ENCODE measurements around the gene ANK3. TPM values are rescaled to one million over a fixed set of nuclear protein-coding genes. Genes with fewer than 3 reads are reported as not detected.

The ANK3 gene
- total RNA-seq, 1 donor from 2014 or later = 4.0 TPM

DNA sequence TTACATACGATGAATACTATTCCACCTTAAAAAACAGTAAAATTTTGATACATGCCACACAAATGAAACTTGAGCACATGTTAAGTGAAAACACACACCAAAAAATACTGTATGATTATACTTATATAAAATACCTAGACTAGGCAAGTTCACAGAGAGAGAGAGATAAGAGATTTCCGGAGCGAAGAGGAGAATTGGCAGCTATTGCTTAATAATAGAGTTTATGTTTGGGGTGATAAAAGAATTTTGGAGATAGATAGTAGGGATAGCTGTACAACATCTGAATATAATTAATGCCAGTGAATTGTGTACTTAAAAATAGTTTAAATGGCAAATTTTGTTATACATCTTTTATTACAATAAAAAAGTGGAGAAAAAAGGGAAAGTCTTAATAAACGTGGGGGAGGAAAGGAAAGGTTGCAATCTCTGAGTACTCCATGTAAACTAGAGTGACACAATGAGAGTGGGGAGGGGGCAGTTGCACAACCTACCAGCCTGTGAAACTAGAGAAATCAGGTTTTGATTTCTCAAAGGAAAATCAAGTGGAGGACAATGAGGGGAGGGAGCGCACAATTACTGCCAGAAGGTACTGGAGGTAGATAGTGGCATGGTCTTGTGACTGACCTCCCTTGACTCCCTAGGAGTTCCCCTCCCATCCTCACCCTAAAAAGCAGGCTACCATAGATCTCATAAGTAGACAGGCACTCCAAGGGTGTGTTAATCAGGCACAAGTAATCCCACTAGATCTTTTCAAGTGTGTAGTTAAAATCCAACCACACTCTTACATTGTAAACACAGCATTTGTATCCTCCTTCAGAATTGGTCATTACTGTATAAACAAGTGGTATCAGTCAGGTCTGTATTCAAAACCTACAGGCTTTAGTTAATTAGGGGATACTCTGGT is 31.6 kb upstream of the ANK3 start:
- POLR2A ChIA-PET = no interaction called here
- no peak for ATAC-seq (ENCODE audit: low read depth)
- Mint-ChIP-seq H3K4me3 (no peak overlapping the region), H3K27me3 (no peaks in the 10 kb centered on the region), H3K9me3 (no peaks in the 10 kb centered on the region), H3K27ac (no peak overlapping the region), H3K4me1 (peaks cover 5% of the 10 kb centered on the region), H3K36me3 (ENCODE audit: low read depth) (no peaks in the 10 kb centered on the region)
- DNase-seq = no peak
- CTCF ChIA-PET = no interaction called here
- intact Hi-C loops (cut with micrococcal nuclease) = no loop called here
- TF ChIP-seq, protein P1, sequence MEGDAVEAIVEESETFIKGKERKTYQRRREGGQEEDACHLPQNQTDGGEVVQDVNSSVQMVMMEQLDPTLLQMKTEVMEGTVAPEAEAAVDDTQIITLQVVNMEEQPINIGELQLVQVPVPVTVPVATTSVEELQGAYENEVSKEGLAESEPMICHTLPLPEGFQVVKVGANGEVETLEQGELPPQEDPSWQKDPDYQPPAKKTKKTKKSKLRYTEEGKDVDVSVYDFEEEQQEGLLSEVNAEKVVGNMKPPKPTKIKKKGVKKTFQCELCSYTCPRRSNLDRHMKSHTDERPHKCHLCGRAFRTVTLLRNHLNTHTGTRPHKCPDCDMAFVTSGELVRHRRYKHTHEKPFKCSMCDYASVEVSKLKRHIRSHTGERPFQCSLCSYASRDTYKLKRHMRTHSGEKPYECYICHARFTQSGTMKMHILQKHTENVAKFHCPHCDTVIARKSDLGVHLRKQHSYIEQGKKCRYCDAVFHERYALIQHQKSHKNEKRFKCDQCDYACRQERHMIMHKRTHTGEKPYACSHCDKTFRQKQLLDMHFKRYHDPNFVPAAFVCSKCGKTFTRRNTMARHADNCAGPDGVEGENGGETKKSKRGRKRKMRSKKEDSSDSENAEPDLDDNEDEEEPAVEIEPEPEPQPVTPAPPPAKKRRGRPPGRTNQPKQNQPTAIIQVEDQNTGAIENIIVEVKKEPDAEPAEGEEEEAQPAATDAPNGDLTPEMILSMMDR (IDR thresholded peaks at IDR 0.05) = no peak

DNA sequence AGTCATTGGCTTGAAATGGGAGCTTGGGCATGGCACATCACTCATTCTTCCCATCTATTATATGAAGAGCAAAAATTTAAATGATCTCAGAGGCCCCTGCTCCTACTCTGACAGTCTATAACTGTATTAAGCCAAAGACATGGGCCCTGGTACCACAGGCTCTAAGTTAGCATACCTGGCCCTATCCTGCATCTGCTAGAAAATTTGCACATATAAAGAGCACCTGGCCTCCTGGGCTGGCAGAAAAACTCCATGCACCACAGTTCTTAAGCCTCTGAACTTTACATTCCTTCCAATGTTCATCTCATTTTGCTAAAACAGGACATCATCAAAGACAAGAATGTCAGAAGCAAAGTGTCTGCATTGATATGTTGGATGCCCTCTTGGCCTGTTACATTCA is 29.6 kb upstream of the ANK3 start:
- no peak for ATAC-seq (ENCODE audit: low read depth)
- H3K4me1 Mint-ChIP-seq = no peaks in the 10 kb centered on the region
- H3K4me3 Mint-ChIP-seq = no peak overlapping the region
- intact Hi-C loops (cut with micrococcal nuclease) = no loop called here
- DNase-seq = no peak
- no peaks in the 10 kb centered on the region for H3K27me3 Mint-ChIP-seq
- TF ChIP-seq, protein P1 (IDR thresholded peaks at IDR 0.05) = no peak
- CTCF ChIA-PET = no interaction called here
- POLR2A ChIA-PET = no interaction called here
- H3K36me3 Mint-ChIP-seq (ENCODE audit: low read depth) = no peaks in the 10 kb centered on the region
- no peaks in the 10 kb centered on the region for H3K9me3 Mint-ChIP-seq
- H3K27ac Mint-ChIP-seq = no peak overlapping the region

DNA sequence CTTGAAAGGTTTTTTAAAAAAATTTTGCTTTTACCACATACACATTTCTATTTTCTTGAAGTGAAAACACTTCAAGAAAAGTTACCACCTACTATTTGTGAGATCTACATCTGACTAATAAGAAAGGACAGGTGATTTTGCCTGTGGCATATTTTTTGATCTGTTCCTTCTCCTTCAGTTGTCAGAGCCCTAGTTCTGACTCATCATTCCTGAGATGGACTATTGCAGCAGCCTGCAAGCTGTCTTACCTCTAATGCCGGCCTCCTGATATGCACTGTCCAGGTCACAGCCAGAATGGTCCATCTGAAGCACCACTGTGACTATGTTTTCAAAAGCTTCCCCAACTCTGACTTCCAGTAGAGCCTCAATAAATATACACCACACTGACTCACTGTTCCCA is 28.2 kb upstream of the ANK3 start:
- H3K36me3 Mint-ChIP-seq (ENCODE audit: low read depth) = no peaks in the 10 kb centered on the region
- DNase-seq (no peak), ATAC-seq (ENCODE audit: low read depth) (no peak)
- H3K4me1 Mint-ChIP-seq = no peaks in the 10 kb centered on the region
- intact Hi-C loops (cut with micrococcal nuclease) = no loop called here
- H3K4me3 Mint-ChIP-seq = no peak overlapping the region
- H3K9me3 Mint-ChIP-seq = no peaks in the 10 kb centered on the region
- no peak overlapping the region for H3K27ac Mint-ChIP-seq
- TF ChIP-seq, protein P1 (IDR thresholded peaks at IDR 0.05) = no peak
- H3K27me3 Mint-ChIP-seq = no peaks in the 10 kb centered on the region
- ChIA-PET CTCF (no interaction called here), POLR2A (no interaction called here)

DNA sequence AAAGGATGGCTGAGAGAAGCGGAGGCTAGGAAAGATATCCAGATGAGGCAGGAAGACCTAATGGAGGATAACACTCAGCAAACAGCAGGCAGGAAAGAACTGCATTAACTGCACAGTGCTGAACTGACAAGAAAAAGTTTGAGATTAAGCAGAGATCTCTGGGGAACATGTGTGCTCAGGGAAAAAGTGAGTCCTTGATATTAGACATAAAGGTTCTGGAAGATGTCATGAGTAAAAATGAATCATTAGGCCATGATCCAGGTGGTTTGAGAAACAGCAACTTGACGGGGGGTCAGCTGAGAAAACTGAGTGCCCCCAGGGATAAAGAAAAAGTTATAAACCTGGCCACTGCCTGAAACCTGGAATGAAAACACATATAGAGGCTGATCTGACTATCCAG is 27.3 kb upstream of the ANK3 start:
- Mint-ChIP-seq H3K4me1 (no peaks in the 10 kb centered on the region), H3K27ac (no peak overlapping the region), H3K9me3 (no peaks in the 10 kb centered on the region), H3K4me3 (no peak overlapping the region), H3K27me3 (no peaks in the 10 kb centered on the region), H3K36me3 (ENCODE audit: low read depth) (no peaks in the 10 kb centered on the region)
- intact Hi-C loops (cut with micrococcal nuclease) = no loop called here
- ATAC-seq (ENCODE audit: low read depth) (no peak), DNase-seq (no peak)
- TF ChIP-seq, protein P1 (IDR thresholded peaks at IDR 0.05) = no peak
- ChIA-PET POLR2A (no interaction called here), CTCF (no interaction called here)

DNA sequence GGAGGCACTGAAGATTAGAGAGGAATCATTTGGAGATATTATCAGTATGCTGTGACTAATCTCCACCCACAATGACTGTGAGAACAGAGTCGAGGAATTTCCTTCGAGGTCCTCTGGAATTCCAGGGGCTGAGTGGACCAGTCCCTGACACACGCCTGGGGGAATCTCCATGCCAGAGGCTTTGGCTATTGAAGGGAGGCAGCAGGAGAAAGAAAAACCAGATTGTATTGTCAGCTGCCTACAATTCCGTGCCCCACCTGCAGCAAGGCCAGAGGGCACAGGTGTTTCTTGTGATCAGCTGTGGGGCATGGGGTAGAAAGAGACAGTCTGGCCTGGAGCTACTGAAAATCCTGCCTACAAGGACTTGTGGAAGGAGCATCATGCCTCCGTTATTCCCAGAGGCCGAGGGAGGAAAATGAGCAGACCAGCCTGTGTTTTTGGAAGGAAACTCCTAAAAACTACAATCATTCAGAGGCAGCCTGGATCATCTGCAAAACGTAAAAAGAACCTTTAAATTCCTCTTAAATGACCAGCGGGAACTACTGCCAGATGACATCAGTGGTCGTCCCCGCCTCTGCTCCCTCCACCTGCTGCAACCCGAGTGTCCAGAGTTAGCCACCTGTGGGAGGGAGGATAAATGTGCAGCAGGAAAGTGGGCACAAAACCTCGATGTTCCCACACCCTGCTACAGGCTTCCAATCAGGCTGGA is 25.4 kb upstream of the ANK3 start:
- CTCF ChIA-PET = no interaction called here
- POLR2A ChIA-PET = no interaction called here
- DNase-seq (no peak), ATAC-seq (ENCODE audit: low read depth) (no peak)
- TF ChIP-seq, protein P1 (IDR thresholded peaks at IDR 0.05) = no peak
- no peaks in the 10 kb centered on the region for H3K36me3 Mint-ChIP-seq (ENCODE audit: low read depth)
- intact Hi-C loops (cut with micrococcal nuclease) = no loop called here
- H3K27ac Mint-ChIP-seq = no peak overlapping the region
- no peaks in the 10 kb centered on the region for H3K9me3 Mint-ChIP-seq
- no peak overlapping the region for H3K4me3 Mint-ChIP-seq
- H3K4me1 Mint-ChIP-seq = no peaks in the 10 kb centered on the region
- H3K27me3 Mint-ChIP-seq = no peaks in the 10 kb centered on the region

Data from activated B cell treated with CpG ODN at 0.5 μM for 24 hours (primary cell).